Endodermal cell (in vitro differentiated cells): ENCODE data around the gene ARHGEF12. TPM values are rescaled to one million over a fixed set of nuclear protein-coding genes. Genes with fewer than 3 reads are reported as not detected.

Experiments
- DNase-seq: peaks from one replicate; pipeline ENCODE4 v3.0.0-alpha.2; 2017
- H3K27ac ChIP-seq: 2 replicates; pipeline ENCODE4 v1.5.1; 2013; ENCODE audit warnings: mild to moderate bottlenecking, low read depth, low read length, moderate library complexity
- H3K27me3 ChIP-seq: 2 replicates; pipeline ENCODE4 v1.6.1; 2013; ENCODE audit warnings: mild to moderate bottlenecking, low read length, moderate library complexity; ENCODE audit not compliant: insufficient read depth, control insufficient read depth, poor library complexity, severe bottlenecking
- H3K36me3 ChIP-seq: 2 replicates; pipeline ENCODE4 v1.7.0; 2013; ENCODE audit warnings: mild to moderate bottlenecking, low read length, moderate library complexity; ENCODE audit not compliant: control insufficient read depth, insufficient read depth
- H3K4me1 ChIP-seq: one replicate; pipeline ENCODE4 v1.7.0; 2013; ENCODE audit warnings: low read length; ENCODE audit not compliant: control insufficient read depth, insufficient read depth
- H3K4me3 ChIP-seq: 2 replicates; pipeline ENCODE4 v1.5.1; 2013; ENCODE audit warnings: mild to moderate bottlenecking, low read length, moderate library complexity
- H3K9ac ChIP-seq: 2 replicates; pipeline ENCODE4 v1.6.1; 2013; ENCODE audit warnings: mild to moderate bottlenecking, low read length, moderate library complexity; ENCODE audit not compliant: poor library complexity, severe bottlenecking; ENCODE audit errors: extremely low read depth
- H3K9me3 ChIP-seq: 2 replicates; pipeline ENCODE4 v1.6.1; 2013; ENCODE audit warnings: mild to moderate bottlenecking, low read length, moderate library complexity; ENCODE audit not compliant: control insufficient read depth
- H3K27ac Mint-ChIP-seq: 2 replicates; pipeline ENCODE4 v1.8.0; 2020; ENCODE audit warnings: mixed read lengths
- H3K27me3 Mint-ChIP-seq: 2 replicates; pipeline ENCODE4 v1.8.0; 2021; ENCODE audit warnings: mild to moderate bottlenecking, mixed read lengths; ENCODE audit not compliant: insufficient read depth
- H3K36me3 Mint-ChIP-seq: 2 replicates; pipeline ENCODE4 v1.8.0; 2020; ENCODE audit warnings: low read depth, mixed read lengths
- H3K4me1 Mint-ChIP-seq: 2 replicates; pipeline ENCODE4 v1.8.0; 2020; ENCODE audit warnings: mixed read lengths
- H3K4me3 Mint-ChIP-seq: 2 replicates; pipeline ENCODE4 v1.8.0; 2020; ENCODE audit warnings: mild to moderate bottlenecking, moderate library complexity, mixed read lengths
- H3K9me3 Mint-ChIP-seq: 2 replicates; pipeline ENCODE4 v1.8.0; 2020; ENCODE audit warnings: mild to moderate bottlenecking, mixed read lengths
- CTCF ChIP-seq: fragments of 200-600 bp; sonication (generic); conservative IDR thresholded peaks from 2 replicates; pipeline ENCODE4 v1.5.0; 2021; ENCODE audit warnings: antibody characterized with exemption, mild to moderate bottlenecking
- WGBS, 2 experiments: methylation state at CpG; one replicate each; pipeline versions ENCODE4 v1.1.5 to v1.1.7; 2013; ENCODE audit warnings: missing lambda C conversion rate in 2 of 2, mixed read lengths in 1 of 2; ENCODE audit not compliant: insufficient coverage in 1 of 2, insufficient read length in 1 of 2; 5-methylcytosine and 5-hydroxymethylcytosine counted together
- total RNA-seq, 2 donors: library from RNA; stranded (reverse); fragmentation: NEBNext Ultra II Directional in 1 of 2; extraction: Animal tissue kit (Norgen Biotek cat#: 25700) in 1 of 2; gene quantifications; 2 replicates in 1 of 2; 3 replicates in 1 of 2; pipeline ENCODE4 v1.2.1, GENCODE V29; 2021

Gene ARHGEF12
- total RNA-seq, 2 donors from 2014 or later = 35.3 to 38.7 TPM

DNA sequence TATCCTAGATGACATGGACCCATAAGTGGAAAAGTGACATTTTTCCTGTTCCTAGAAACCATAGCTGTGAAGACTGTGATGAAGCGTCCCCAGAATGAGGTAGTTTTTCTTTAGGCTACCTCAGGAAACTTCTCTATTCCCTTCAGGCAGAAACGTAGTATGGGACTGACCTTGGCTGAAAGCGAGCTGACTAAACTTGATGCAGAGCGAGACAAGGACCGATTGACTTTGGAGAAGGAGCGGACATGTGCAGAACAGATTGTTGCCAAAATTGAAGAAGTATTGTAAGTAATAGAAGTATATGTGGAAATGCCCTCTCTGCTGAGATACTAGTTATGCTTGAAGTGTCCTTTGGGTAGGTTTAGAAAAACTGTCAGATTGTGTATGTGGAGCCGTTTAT, 110.6 kb downstream of the ARHGEF12 start:
- H3K9ac ChIP-seq = no peak overlapping the region
- no peaks in the 10 kb centered on the region for H3K9me3 ChIP-seq
- H3K36me3 ChIP-seq = peaks cover 77% of the 10 kb centered on the region
- 95 to 97% methylated on average over 6 to 7 of the region's 7 CpGs for WGBS, 2 experiments
- Mint-ChIP-seq H3K27ac (no peak overlapping the region), H3K4me1 (no peaks in the 10 kb centered on the region), H3K9me3 (no peaks in the 10 kb centered on the region), H3K27me3 (no peaks in the 10 kb centered on the region), H3K4me3 (no peak overlapping the region), H3K36me3 (peaks cover 67% of the 10 kb centered on the region)
- H3K27me3 ChIP-seq = no peaks in the 10 kb centered on the region
- no peak overlapping the region for H3K27ac ChIP-seq
- H3K4me1 ChIP-seq = no peaks in the 10 kb centered on the region
- H3K4me3 ChIP-seq = no peak overlapping the region
- DNase-seq = no peak
- TF ChIP-seq CTCF = no peak

DNA sequence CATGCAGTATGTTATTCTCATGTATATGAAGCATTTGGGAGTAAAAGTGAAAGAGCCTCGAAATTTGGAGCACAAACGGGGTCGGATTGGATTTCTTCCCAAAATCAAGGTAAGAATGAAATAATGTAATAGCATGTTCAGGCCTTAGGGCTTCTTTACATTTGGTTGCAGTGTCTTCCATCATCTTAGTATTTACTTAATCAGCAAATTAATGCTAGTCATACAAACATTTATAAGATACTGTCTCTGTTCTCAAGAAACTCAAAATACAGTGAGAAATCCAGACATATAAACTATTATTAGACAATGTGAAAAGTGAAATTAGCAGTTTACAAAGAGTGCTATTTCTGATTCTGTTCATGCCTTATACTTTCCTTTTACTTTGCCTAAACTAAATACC, 112.0 kb downstream of the ARHGEF12 start:
- Mint-ChIP-seq H3K4me3 (no peak overlapping the region), H3K9me3 (no peaks in the 10 kb centered on the region), H3K36me3 (peaks cover 72% of the 10 kb centered on the region), H3K4me1 (no peaks in the 10 kb centered on the region), H3K27me3 (no peaks in the 10 kb centered on the region), H3K27ac (no peak overlapping the region)
- Histone ChIP-seq H3K27ac (no peak overlapping the region), H3K4me3 (no peak overlapping the region), H3K4me1 (no peaks in the 10 kb centered on the region), H3K9me3 (no peaks in the 10 kb centered on the region), H3K9ac (no peak overlapping the region), H3K36me3 (peaks cover 75% of the 10 kb centered on the region), H3K27me3 (no peaks in the 10 kb centered on the region)
- WGBS, 2 experiments = 80% methylated on average over 3 of the region's 3 CpGs; no CpG with 5 or more reads in 1 of the 2 experiments
- no peak for TF ChIP-seq CTCF
- DNase-seq = no peak

DNA sequence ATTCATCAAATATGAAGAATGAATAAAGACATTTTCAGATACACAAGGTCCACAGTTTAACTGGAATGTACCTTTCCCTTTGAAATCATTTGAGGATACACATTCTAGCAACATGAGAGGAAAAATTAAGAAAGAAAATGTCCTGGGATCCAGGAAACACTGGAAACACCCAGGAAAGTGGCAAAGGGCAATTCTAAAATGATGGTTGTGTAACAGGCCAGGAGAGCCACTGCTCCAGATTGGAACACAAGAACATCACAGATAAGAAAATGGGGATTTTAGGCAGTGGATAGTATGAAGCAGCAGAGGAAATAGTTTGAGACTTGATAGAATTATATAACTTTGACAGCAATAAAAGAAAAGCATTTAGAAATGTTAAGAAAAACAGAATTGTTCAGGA, 119.3 kb downstream of the ARHGEF12 start:
- Histone ChIP-seq H3K4me3 (no peak overlapping the region), H3K36me3 (peaks cover 86% of the 10 kb centered on the region), H3K4me1 (no peaks in the 10 kb centered on the region), H3K27me3 (no peaks in the 10 kb centered on the region), H3K9me3 (no peaks in the 10 kb centered on the region), H3K27ac (no peak overlapping the region), H3K9ac (no peak overlapping the region)
- Mint-ChIP-seq H3K27me3 (no peaks in the 10 kb centered on the region), H3K36me3 (peaks cover 60% of the 10 kb centered on the region), H3K9me3 (no peaks in the 10 kb centered on the region), H3K4me3 (no peak overlapping the region), H3K4me1 (no peaks in the 10 kb centered on the region), H3K27ac (no peak overlapping the region)
- no peak for TF ChIP-seq CTCF
- DNase-seq = no peak
